NCI-H446 treated with DMSO at 0.1 percent for 48 hours (cell line): ENCODE results near the gene CFAP300.

ENCODE experiments used
- DNase-seq: peaks from one replicate; lab custom pipeline; 2025; lab: John Stamatoyannopoulos, UW

CFAP300 gene

DNA sequence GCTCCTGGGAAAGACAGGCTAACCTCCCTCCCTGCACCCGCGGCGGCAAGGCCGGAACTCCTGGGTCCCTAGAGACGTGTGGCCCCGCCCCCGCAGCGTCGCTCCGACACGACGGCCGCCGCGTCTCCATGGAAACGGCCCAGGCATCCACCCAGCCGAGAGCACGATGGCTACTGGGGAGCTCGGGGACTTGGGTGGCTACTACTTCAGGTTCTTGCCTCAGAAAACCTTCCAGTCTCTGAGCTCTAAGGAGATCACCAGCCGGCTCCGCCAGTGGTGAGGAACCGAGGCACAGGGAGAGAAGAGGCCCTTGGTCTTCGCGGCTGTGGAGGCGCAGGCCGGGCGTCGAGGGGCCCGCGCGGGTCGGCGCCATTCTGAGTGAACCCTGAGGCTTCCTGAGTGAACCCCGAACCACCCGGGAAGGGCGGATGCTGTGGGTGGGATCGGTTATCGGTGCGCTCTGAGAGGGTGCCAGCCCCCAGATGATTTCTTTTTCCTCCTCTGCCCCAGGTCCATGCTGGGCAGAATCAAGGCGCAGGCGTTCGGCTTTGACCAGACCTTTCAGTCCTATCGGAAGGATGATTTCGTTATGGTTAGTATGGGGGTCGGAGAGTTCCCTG, at the start of gene CFAP300:
TSS of gene CFAP300 (plus strand) at position 133 of the 620 bp plus-strand sequence. CDS start at position 167, 34 bp downstream.
- DNase-seq = no peak

DNA sequence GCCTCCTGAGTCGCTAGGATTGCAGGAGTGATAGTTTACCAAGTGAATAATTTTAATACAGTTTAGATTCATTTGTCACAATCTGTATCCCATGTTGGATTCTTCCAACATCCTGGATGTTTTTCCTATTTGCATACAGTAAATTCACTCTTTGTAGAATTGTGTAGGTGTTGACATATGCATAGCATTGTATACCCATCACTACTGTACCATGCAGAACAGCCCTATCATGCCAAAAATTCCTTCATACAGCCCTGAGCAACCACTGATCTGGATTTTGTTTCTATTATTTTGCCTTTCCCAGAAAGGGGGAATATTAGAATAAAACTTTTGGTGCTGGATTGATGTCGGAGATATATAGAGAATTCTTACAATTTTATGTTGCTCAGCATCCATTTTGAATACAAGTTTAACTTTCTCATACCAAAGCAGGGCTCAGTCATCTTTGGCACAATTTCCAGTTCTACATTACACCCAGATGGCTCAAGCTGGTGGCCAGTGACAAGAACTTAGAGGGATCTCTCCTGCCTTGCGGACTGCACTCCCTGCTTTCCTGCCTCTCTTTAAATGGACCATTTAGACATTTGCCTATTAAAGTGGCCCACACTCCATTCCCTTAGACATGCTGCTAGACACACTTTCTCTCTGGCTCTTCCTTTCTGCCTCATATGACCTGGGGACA, 45.4 kb upstream of the CFAP300 start:
- DNase-seq = no peak

DNA sequence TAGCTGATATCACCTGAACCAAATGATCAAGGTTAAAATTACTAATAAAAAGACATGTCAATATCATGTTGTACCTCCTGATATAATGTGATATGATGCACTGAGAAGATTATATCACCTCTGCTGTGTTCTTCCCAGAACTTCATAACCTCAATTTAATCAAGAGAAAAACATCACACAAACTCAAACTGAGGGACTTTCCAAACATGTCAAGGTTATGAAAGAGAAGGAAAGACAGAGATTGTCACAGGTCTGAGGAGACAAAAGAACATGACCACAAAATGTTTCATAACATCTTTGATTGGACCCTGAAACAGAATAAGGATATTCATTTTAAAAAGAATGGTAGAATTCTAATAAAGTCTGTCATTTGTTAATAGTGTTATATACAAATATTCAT, 43.0 kb upstream of the CFAP300 start:
- DNase-seq = no peak

DNA sequence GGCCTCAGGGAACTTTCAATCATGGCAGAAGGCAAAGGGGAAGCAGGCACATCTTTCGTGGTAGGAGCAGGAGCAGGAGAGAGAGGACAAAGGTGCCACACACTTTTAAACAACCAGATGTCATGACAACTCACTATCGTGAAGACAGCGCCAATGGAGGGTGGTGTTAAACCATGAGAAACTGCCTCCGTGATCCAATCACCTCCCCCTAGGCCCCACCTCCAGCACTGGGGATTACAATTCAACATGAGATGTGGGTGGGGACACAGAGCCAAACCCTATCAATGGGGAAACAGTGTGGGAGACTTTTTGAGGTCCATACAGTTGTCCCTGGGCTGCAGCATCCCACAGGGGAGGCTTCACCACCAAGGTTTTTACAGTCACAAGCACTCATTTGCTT, 41.9 kb upstream of the CFAP300 start:
- DNase-seq = no peak

DNA sequence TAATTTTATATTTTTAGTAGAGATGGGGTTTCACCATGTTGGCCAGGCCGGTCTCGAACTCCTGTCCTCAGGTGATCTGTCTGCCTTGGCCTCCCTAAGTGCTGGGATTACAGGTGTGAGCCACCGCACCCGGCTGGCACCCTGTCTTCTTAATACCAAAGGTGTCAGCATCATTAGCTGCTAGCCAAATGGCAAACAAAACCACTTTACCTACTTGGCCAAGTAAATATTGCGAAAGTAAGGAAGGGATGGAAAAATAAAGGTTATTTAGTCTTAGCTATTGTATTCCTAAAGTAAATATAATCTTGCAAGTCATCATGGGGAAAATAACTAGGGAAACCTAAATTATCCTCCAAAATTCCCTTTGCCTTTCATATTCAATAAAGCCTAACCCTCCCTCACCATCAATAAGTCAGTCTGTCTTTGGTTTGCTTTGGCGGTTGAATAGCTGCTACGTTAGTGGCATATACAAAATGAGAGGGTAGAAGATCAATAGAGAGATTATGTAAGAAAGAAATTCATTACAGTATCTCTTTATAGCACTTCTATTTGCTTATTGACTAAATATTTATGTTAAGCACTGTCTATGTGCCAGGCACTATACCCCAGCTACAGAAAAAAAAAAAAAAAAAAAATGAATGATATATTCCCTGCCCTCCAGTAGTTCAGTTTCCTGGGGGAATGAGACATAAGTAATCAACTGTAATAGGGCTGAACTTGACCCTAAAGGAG, 40.2 kb upstream of the CFAP300 start:
- DNase-seq = no peak

DNA sequence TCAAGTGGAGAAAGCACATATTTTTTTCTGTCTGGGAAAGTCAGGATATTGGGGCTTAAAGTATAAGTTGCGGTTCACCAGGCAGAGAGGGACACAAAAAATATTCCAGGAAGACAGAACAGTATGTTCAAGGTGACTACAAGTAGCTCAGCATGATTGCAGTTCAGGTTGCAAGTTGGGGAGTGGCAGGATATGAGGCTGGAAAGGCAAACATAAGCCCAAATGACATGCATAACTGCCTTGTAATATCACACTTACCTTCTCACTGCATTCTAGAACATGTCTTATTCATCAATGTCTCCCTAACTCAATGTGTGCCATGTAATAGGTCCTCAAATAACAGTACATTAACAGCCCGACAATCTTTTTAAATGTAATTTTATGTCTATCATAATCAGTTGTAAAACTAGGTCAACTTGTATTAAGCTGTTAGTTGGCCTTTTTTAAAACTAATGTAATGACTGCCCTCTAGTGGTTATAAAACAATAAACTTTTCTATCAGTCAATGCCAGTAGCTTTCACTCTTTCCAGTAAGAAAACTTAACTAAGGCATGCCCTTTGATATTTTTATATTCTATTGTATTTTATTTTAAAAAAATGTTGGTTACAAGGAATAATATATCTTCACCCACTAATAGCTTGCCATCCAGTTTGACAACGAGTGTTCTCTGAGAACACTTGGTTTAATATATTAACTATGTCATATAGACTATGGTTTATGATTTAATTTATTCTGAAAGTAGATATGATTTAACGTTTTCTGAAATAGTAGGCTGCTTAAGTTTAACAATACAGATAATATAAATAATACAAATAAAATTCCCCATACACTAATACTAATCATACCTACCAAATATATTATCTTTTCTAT, 39.4 kb upstream of the CFAP300 start:
- peak; percentile 28 for DNase-seq

DNA sequence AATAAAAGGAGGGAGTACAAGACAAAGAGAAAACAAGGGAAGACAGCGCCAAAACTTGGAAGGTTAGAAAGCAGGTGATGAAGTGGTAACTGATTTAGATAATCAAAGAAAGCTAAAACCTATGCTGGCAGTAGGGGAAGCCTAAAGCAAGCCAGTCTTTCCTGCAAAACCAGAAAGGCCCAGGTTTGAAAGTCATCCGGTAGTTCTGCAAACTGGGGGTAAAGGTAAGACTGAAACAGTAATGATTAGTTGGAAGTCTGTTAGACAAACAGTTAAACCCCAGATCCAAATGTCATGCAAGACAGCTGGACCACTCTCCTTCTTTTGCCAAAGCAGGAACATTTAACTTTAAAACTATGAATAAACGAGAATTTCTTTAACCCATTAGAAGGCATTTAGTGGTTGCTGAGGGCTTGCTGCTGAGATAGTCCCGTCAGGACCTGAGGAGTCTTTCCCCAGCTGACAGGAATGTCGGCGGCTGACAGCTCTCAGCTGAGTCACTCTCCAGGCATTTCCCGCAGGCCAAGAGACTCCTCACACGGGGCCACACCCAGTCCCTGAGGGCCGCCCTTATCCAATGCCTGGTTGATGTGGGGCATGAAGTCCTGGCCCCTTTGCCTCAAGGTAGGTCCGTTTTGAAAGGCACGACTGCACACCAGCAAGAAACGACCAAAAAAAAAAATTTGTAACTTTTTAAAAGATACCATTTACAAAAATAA, 36.3 kb upstream of the CFAP300 start:
- DNase-seq = no peak

DNA sequence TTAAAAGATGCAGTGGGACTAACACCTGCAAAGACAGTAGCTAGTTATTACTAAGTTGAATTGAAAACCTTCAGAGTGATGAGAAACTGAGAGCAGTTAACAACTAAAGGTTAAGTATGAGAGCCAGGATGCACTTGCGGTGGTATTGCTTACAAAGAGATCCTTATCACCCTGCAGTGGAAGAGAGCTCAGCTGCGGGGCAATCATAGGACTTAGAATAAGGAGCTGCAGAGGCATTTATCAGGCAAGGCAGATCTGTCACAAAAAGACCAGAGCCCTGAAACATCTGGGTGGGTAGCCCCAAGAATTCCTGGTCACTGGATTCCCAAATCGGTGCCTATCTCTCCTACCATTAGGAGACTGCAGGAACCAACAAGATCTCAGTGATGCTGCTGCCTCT, 34.3 kb upstream of the CFAP300 start:
- DNase-seq = no peak

DNA sequence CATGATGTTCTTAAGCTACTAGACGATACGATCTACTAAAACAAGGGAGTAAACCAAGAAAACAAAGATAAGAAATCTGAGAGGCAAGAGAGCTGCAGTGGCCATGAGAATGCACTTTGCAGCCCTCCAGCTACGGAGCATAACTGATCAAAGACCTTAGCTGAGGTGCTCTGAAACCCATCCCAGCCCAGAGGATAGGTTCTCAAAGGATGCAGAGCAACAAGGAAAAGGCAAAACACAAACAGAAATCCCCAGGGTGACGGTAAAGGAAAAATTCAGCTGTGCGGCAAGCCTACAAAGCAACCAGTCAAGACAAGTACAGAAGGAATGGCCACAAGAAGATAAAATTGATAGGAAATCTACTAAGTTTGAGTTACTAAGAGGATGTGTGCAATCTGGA, 32.5 kb upstream of the CFAP300 start:
- DNase-seq = no peak

DNA sequence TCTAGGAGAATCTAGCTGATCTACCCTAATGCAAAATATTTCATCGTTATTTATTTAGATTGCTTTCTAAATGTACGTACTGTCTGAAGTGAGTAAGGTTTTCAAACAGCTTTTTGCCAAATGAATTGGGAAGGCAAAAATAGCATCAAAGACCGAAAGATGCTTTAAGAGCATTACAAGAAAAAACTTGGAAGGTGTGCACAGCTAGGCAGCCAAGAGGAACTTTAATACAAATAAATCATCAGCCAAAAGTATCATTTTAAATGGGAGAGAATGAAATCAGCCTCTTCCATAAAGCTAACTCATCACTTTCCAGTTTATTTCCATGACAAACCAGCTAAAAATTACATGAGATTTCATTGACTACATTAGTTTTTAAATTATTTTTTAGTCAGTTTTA, 30.2 kb upstream of the CFAP300 start:
- DNase-seq = no peak

DNA sequence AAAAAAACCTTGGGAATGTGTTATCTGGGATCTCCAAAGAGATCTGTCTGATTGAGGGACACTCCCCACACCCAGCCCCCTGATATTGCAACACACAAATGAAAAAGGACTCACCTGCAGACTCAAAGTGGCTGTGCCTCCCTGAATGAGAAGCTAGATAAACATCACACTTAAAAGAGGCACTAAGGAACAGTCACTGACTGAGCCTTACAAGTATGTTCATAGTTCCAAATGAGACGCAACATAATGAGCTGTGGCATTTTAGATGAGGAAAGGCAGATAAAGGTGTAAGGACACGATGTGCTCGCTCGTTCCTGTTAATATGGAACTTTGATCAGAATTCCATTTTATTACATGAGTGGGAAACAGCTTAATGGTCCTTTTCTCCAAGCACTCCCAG, 21.0 kb upstream of the CFAP300 start:
- no peak for DNase-seq

DNA sequence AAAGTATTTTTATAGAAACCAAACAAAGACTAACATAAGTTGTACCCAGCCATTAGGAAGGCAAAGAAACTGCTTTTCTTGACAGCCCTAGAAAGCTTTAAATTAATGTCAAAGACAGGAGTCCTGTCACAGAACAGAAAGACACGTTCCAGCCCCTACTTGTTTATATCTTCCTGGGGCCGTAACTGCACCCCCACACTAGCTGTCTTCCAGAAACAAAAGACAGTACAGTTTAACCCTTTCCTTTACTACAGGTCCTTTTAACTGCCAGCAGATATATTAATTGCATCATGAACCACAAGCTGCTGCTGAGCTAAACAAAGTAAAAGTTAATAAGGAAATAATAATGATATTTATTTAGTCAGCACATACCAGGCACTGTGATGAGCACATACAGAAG, 20.3 kb upstream of the CFAP300 start:
- no peak for DNase-seq

DNA sequence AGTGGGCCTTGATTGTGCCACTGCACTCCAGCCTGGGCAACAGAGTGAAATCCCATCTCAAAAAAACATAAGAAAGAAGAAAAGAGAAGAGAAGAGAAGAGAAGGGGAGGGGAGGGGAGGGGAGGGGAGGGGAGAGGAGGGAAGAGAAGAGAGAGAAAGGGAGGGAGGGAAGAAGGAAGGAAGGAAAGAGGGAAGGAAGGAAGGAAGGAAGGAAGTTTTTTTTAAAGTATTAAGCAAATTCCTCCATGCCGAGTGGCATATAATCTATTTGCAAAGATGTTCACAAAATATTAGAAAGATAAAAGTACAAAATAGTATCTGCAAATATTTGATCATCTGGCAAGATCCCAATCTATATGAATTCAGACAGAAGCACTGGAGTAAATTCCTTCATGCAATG, 10.5 kb upstream of the CFAP300 start:
- no peak for DNase-seq

DNA sequence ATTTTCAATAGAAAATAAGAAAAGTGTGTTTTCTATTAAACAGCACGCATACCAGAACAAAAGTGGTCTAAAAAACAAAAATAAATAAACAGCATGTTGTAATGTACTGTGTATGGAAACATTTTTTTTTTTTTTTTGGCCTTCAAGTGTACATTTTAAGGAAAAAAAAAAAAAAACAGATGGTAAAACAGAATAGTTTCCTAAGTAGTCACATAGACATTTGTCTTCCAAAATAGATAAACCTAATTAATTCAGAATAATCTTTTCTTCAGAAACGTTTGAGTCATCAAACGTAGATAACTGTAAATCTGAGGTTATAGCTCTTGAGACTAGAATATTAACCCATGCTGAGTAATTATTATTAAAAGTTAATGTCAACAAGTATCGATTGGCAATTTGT, 396 bp upstream of the CFAP300 start:
- DNase-seq = no peak

DNA sequence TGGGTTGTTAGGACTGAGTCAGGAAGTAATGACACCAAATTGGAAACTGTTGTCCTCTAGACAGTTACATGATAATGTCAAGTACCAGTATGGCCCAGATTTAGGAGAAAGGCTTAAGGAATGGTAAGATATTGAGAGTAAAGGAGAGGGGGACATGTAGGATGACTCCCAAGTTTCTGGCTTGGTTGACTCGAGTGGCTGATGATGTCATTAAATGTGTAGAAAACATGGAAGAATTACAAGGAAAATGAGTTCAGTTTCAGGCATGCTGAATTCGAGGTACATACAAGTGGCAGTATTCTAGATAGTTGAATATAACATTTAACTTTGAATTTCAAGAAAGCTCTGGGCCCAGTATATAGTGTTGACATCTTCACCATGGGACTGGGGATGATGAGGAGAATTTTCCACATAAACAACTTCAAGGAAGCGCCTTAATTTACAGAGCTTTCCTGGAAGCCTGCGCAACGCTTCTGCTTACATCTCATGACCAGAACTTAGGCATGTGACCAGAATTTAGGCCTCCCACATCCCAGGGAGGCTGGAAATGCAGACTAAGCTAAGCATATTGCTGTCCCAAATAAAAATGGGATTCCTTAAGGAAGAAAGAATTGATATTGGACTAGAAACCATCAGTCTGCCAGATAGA, 3.8 kb downstream of the CFAP300 start:
- DNase-seq = no peak

DNA sequence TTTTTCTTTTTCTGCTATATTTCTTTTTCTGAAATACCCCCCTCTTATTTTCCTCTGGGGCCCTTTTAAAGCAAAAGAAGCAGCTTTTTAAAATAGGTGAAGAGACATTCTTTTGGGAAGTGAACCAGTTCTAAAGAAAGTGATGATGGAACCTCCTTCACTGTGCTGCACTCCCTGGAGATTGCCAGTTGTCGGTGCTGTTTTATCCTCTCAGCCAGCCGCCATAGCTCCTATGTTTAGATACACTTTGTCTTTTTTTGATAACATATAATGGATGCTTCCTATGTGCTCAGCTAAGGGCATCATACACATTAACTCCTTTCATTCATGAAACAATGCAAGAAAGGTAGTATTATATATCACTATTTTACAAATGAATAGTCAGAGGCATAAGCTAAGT, 14.0 kb downstream of the CFAP300 start:
- no peak for DNase-seq

DNA sequence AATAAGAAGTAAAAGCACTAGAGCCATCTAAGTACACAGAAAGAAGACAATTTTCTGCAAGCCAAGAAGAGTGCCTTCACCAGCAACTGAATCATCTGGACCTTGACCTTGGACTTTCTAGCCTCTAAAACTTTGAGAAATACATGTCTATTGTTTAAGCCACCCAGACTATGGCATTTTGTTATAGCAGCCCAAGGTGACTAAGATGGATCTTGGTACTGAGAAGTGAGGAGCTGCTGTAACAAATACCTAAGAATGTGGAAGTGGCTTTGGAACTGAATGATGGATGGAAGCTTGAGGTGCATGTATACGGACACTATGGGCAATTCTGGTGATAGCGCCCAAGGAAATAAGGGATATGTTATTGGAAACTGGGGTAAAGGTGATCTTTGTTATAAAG, 14.9 kb downstream of the CFAP300 start:
- DNase-seq = no peak

DNA sequence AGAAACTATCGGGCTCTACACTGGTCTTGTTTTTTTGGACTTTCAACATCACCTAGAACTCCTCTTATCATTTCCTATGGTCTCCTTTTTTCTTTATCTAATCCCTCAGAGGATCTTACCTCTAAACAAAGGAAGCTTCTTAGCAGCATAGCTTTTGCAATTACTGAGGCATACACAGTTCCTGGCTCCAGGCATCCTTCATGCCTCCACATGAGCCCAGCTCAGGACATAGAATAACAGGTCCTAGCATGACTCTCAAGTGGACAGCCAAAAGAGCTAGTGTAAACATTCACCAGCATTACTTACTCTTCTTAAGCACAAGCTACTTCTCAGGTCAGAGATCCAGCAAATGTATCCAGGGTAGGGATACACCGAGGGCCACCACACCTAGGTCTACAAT, 17.1 kb downstream of the CFAP300 start:
- no peak for DNase-seq

DNA sequence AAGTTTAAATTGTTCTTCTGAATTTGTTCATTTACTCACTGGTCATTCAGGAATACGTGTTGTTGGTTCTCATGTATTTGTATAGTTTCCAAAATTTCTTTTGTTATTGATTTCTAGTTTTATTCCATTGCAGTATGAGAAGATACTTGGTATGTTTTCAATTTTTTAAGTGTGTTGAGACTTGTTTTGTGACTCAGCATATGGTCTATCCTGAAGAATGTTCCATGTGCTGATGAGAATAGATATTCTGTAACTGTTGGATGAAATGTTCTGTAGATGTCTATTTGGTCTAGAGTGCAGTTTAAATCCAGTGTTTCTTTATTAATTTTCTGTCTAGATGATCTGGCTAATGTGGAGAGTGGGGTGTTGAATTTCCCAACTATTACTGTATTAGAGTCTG, 23.5 kb downstream of the CFAP300 start:
- DNase-seq = no peak

DNA sequence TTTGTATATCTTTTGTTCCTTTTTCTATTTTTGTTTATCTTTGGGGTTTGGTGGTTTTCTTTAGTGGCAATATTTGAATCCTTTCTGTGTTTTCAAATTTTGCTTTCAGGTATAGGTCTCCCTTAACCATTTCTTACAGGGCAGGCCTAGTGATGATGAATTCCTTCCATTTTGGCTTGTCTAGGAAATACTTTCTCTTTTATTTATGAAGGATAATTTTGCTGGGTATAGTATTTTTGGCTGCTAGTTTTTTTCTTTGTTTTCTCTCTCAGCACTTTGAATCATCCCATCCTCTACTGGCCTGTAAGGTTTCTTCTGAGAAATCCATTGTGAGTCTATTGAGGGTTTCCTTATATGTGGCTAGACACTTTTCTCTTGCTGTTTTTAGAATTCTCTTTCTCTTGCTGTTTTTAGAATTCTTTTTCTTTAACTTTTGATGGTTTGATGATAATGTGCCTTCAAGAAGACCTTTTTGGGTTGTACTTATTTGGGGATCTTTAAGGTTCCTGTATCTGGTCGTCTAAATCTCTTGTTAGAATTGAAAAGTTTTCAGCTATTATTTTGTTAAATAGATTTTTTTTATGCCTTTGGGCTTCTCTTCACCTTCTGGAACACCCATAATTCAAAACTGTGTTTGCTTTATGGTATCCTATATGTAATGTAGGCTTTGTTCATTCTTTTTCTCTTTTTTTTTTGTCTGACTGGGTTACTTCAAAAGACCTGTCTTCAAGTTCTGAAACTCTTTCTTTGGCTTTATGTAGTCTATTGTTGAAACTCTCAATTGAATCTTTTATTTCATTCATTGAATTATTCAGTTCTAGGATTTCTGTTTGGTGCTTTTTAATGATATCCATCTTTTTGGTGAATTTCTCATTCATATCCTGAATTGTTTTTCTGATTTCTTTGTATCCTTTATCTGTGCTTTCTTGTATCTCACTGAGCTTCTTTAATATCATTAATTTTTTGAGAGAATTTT, 24.5 kb downstream of the CFAP300 start:
- DNase-seq = no peak
